HL-60/S4 treated with phorbol 12-myristate 13-acetate at 8.2 ng/mL for 4 days and 3 days (cell line): Measurements from ENCODE around the gene LDHA.
"Not testable (repeated sequence)": the region's sequence is repeated elsewhere in the genome, so short reads cannot be mapped to it uniquely, and the experiment has no call there.

Experiments used
- in situ Hi-C: fragments of 300-500 bp; cut with MboI; formaldehyde crosslinking; loops from 2 replicates; pipeline ENCODE4 v1.15.0; 2022; ENCODE audit warnings: low sequenced_read_pairs

LDHA gene

GRCh38 chr11:18393581-18394274, 635 bp upstream of the LDHA start:
- in situ Hi-C loops, result no loop called here

GRCh38 chr11:18394928-18395734, 768 bp downstream of the LDHA start:
- in situ Hi-C loops, result no loop called here

GRCh38 chr11:18395735-18396504, 1.6 kb downstream of the LDHA start:
- in situ Hi-C loops, result no loop called here

DNA sequence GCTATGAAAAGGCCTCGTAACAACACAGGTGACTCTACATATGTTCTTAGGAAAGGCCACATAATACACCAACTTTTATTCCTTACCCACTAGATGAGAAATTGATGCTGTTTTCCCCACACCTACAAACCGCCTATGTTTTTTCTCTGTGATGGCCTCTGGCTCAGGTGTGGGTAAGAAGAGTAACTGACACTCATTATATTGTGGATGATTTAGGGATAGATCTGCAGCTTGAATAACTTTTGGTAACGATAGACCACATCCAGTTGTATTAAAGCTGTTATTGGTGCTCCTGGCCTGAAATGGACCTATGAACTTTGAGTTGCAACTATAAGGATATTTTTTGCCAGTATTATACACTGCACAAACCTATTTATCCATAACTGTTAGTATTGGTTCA, 3.6 kb downstream of the LDHA start:
- in situ Hi-C loops, result no loop called here

- in situ Hi-C loops, result not testable (repeated sequence)
Measured at GRCh38 chr11:18401077-18401476, 6.7 kb downstream of the LDHA start.

- in situ Hi-C loops, result no loop called here
Measured at GRCh38 chr11:18404062-18404461, 9.7 kb downstream of the LDHA start.

DNA sequence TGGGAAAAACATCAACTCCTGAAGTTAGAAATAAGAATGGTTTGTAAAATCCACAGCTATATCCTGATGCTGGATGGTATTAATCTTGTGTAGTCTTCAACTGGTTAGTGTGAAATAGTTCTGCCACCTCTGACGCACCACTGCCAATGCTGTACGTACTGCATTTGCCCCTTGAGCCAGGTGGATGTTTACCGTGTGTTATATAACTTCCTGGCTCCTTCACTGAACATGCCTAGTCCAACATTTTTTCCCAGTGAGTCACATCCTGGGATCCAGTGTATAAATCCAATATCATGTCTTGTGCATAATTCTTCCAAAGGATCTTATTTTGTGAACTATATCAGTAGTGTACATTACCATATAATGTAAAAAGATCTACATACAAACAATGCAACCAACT, 13.0 kb downstream of the LDHA start:
- in situ Hi-C loops, result not testable (repeated sequence)

- in situ Hi-C loops, result no loop called here
Measured at GRCh38 chr11:18408558-18409291, 14.4 kb downstream of the LDHA start.

- in situ Hi-C loops, result no loop called here
Measured at GRCh38 chr11:18416459-18416858, 22.1 kb downstream of the LDHA start.

DNA sequence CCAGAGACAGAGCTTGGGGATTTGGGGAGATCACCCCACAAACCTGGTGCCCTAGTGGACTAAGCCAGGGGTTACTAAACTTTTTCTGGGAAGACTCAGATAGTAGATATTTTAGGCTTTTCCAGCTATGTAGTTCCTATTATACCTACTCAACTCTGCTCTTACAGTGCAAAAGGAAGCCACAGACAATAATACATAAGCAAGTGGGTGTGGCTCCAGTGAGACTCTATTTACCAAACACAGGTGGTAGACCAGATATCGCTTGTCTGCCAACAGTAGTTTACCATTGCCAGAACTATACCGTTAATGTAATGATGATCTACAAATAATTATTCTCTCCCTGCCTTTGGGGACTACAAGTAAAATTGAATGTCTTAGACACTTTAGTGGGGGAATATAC, 24.7 kb downstream of the LDHA start:
- in situ Hi-C loops, result no loop called here

GRCh38 chr11:18420067-18420466, 25.7 kb downstream of the LDHA start:
- in situ Hi-C loops, result no loop called here

GRCh38 chr11:18427240-18427639, 32.9 kb downstream of the LDHA start:
- in situ Hi-C loops, result no loop called here

DNA sequence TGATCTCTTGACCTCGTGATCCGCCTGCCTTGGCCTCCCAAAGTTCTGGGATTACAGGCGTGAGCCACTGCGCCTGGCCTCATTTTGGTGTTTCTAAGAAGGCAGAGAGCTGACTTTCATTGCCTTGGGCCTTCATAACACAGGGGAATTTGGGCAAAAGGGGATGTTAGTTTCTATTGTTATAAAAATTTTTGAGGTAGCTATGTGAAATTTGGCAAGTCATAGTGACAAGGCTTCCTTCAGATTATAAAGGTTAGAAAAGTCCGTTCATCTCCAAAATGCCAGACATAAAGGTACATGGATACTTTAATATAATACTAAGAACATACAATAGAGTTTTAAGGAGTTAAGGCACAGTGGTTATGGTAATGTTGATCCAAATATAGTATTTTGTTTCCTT, 35.0 kb downstream of the LDHA start:
- in situ Hi-C loops, result no loop called here

DNA sequence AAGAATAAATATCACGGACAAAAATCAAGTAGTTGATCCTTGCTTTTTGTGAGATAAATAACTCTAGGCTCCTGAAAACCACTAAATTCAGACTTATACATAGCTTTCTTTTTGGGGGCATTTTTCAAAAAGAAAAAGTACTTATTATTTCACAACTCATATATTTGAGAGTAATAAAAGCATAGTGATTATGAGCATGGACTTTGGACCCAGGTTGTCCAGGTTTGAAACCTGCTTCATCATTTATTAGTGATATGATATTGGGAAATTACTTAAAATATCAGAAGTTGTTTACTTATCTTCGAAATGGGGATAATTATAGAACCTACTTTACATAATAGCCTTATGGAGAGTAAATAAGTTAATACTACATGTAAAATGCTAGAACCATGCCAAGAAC, 44.3 kb downstream of the LDHA start:
- in situ Hi-C loops, result no loop called here

- in situ Hi-C loops, result no loop called here
Measured at GRCh38 chr11:18449251-18449650, 54.9 kb downstream of the LDHA start.

DNA sequence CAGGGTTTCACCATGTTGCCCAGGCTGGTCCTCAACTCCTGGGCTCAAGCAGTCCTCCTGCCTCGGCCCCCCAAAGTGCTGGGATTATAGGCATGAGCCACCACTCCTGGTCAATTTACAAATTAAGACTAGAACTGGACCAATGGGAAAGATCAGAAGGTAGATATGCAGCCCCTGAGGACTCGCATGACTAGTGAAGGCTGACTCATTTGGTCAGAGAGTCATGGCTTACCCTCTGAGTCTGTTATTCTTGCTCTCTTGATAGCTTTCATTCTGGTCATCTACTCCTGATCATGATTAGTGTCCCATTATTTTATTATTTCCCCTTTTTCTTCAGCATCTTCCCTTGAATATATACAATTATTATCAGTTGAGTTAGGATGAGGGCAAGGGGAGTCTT, 58.6 kb downstream of the LDHA start:
- in situ Hi-C loops, result no loop called here

DNA sequence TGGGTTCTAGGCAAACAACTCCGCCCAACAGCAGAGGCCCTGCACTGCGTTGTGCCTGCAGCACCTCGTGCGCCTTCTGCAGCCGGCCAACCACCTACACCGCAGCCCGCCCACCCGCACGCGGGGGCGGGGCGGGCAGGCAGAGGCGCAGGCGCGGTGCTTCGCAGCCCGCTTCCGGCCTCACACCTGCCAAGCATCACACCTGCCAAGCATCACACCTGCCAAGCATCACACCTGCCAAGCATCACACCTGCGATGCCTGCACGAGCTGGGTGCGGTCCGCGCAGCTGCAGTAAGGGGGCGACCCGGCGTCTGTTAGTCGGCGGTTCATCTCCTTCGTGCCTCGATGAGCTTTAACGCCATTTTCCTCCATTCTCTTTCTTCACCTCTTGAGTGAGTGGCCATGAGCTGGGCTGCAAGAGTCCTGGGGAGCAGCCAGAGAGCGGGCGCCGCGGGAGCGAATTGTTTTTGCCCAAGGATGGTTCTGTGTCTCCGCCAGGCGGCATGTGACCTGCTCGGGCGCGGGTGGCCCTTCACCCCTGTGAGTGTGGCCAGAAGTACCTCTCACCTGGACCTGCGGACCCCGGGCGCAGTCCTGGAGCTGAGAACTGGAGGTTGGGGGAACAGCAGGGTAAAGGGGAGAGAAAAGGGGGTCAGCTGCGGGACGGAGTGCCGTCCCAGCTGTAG, 61.5 kb downstream of the LDHA start, which contains the start of gene LDHAL6A:
TSS of gene LDHAL6A (plus strand) at position 171 of the 687 bp plus-strand sequence. CDS start 825 bp downstream, outside the sequence.
- in situ Hi-C loops, result no loop called here

- in situ Hi-C loops, result no loop called here
Measured at GRCh38 chr11:18457450-18457849, 63.1 kb downstream of the LDHA start.
